Activated CD4-positive, alpha-beta T cell treated with anti-CD3 and anti-CD28 coated beads, Interleukin-2, amount 50 U/mL, for 48 hours (primary cell): ENCODE data around the gene MS4A6E.
"Not testable (repeated sequence)": the region's sequence is repeated elsewhere in the genome, so short reads cannot be mapped to it uniquely, and the experiment has no call there.

Experiments used
- DNase-seq, 2 experiments: peaks; one replicate each; pipeline ENCODE4 v3.0.0-alpha.2; 2020

Gene MS4A6E

DNA sequence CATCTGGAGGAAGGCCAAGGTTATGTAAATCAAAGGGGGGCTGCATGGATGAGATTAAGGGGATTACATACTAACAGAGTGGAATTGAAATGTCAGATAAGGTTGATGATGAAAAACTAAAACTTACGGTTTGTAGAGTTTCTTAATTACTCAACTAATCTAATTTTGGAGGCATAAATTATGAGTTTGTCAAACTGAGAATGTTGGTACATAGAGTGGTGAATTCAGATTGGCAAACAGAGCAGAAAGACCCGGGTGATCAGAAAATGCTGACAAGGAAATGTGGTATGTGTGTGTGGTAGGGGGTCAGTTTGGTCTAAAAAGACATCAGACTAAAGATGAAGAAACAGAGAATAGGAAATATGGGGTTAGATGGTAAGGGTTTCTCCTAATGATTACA, 11.0 kb downstream of the MS4A6E start:
- DNase-seq = no peak

DNA sequence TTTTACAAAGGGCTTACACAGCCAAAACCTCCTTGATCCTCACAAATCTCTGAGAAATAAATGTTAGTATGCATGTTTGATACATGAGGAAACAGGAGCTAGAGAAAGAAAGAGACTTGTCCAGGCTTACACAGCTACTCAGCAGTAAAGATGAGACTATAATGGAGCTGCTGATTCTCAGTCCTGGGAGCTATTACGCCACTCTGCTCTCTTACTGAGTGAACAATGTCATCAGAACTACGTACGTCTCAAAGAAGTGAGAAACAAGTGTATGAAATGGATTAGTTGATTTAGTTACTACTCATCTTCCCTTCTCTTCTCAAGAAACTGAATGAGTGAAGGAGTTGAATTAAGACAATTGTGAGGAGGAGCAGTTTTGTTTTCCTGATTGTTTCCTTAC, 12.3 kb downstream of the MS4A6E start:
- no peak for DNase-seq

DNA sequence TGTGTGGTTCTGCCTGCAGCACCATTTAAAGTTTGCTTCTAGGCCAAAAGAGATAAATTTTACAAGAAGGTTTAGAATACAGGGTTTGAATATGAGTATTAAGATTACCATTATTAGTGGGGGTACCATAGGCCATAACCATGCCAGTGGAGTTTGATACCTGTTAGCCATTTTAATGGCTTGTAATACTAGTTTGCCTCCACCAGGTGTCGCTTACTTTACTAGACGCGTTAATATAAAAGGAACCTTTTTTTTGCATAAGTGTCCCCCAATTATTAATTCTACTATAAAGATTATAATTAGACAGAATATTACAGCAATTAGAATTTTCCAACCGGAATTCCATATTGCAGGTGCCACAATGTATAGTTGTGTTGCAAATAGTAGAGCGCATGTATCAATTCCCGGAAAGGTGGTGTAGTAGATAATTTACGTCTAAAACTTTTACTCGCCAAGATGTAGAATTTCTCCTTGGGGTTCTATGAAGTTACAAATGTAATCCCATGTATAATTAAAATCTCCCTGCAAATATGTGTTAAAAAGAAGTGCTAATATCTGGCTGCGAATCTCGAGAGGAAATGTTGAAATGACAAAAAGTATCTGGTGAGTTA, 16.1 kb downstream of the MS4A6E start:
- no peak for DNase-seq

DNA sequence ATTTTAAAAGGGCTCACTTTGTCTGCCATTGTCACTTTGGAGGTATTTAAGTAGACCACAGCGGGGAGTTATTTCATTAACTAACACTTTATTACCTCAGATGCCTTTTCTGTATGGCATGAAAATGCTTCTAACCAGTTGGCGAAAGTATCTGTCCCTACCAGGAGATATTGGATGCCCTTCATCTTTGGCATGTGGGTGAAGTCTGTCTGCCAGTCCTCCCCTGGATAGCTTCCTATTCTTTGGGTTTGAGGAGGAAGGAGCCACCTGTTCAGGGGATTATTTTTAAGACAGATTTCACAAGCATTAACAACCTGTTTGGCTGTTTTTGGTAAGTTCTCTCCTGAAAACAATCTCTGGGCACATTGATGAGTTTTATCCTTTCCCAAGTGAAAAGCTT, 17.1 kb downstream of the MS4A6E start:
- DNase-seq = no peak

DNA sequence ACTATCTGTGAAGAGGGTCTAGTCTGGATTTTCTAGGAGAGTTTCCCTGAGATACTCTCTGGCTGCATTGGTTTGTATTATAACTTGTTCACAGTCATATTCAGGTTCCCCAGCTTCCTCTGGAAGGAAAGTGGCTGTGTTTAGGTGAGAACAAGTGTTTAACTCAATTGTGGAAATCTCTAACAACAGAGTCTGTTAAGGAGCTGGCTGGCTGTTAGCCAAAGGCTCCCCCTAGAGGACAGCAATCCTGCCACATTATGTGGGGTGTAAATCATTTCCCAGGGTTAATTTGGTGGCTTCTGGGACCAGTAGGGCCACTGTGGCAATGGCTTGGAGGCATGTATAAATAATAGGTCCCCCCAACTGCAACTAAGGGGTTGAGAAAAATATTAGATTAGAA, 18.4 kb downstream of the MS4A6E start:
- peak; percentile 23 to 47 for DNase-seq

DNA sequence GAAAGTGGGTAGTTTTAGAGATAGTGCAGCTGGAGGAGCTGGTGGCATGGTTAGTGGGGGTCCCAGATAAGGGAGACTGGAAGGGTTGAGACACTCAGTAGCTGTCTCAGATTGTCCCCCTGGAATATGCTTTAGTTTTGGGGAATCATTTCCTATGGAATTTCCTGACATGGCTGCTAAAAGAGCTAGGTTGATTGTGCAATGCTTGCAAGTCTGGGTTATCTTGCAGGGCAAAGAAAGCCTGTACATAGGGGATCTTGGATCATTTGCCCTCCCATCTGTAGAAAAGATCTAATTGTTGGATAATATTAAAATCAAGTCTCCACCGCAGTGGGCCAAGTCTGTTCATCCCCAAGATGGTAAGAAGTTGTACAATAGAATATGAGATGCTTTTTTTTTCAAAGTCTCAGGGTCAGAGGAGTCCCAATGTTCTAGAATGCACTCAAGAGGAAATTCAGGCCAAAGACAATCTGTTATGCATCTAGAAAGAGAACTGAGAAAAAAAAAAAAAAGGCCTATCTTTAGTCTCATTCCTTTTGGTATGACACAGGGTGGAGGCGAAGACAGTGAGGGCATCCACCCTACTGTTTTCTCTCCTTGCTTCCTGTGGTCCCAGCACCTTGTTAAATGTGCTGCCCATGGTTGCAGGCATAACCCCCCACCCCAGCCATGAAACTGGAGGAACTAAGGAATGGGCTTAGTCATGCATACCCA, 20.2 kb downstream of the MS4A6E start:
- no peak for DNase-seq

DNA sequence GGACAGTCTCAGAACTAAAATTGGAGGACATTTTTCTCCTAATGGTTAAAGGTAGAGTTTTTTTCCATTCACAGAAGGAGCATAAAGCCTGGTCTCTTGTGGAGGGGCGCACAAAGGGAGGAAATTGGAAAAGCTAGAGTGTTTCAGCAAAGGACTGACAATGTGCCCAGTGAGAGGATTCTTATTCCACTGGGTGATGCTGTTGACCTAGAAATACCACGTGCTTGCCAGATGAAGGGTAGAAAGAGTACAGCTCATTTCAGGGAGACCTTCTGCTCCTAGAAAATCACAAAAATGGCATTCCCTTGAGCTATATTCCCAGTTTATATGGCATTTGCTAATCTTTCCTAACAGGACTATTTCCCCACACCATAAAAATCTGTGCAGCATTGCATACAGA, 21.1 kb downstream of the MS4A6E start:
- no peak for DNase-seq

DNA sequence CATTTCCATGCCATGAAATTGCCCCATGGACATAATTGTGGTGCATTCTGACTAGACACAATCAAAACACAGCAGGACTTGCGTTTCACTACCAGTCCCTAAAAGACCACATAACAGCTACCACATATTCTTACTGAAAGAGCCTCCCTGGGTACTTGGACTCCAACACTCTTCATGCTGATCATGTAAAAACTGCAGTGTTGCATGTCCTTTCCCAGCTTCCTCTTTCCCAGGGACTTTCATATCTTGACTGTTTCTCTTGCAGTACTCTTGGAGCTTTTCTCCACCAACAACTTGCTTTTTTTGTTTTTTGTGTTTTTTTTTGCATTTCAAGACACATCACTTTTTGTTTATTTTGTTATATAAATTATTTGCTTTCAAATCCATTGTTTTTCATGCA, 22.9 kb downstream of the MS4A6E start:
- DNase-seq = no peak

DNA sequence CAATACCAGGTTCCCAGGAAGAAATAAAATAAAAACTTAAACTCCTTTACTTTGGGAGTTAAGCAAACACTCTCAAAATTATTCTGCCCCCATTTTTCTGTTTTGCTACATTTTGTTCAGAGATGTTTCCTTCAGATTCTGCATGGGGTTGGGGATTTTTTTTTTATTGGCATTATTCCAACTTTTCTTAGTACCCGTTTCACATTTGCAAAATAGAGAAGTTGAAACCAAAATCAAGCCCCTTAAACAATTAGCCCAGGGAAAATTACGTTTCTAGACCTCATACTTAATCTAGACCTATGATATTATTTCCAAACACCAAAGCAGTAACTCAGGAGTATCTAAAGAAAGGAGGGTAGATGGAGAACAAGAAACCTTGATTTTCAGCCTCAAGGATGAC, 30.7 kb downstream of the MS4A6E start:
- DNase-seq = no peak

DNA sequence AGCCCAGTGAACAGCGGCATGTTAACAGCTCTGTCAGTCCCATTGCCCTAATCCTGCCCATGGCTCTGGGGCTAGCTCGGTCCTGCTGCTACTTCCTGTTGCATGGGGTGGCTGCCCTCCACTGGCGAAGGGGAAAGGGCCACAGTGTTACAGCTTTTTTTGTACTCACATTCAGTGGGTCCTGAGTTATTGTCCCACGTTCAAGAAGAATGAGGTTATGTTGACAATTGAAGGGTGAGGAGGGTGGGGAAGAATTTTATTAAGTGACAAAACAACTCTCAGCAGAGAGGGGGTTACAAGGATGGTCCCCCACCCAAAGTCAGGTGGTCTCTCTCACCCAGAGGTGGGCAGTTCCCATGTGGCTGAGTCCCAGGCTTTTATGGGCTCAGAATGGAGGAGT, 33.6 kb downstream of the MS4A6E start:
- DNase-seq = no peak

DNA sequence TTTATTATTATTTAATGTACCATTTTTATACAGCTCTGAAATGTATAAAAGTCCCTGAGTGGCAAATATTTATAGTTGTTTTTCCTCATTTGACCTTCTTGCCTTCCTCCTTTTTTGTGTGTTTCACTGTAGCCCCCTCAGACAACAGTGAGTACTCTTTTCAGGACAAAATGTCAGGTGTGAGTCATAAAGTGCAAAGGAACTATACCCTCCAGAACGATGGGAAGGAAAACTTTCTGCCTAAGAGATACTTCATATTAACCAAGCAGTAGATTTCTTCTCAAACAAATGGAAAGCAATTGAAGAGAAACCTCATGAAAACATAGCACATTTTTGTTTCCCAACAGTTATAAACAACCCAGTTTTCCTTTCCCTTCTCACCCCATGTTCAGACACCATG, 35.2 kb downstream of the MS4A6E start:
- no peak for DNase-seq

DNA sequence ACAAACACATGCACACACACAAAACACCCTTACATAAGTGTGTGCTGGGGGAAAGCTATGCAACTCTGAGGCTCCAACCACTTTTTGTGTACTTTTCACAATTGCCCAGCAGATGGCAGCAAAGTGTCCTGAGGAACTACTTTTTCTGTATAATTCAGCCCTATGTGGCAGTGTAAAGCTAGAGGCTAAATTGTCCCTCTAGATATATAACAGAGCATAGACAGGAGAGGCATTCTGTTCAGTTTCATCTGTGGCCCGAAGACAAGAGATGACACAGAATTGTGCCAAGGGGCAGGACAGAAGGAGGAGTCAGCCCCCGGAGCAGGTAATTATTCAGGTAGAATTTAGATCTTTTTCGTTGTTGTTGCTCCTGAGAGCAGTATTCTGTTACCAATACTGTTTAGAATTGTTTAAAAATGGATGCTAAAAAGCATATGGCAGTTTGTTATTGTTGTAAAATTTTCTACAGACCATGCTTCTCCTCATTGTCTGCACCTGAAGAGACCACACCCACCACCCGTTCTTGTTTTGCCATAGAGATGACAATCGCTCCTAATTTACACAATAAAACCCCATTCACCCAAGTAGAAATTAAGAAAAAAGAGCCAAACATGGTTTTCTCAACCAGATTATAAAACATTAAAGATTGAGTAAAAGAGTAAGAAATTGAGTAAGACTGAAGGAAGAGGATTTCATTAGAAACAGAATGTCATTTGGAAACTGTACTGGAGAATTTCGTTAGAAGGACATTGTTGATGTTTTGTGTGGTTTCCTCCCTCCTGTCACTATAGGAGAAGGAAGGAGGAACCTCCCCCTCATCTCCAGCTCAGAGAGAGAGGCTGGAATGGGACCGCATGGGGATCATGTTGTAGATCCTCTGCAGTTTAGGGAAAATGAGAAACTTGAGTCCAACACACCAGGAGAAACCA, 36.8 kb downstream of the MS4A6E start:
- peak; percentile 50 to 66 for DNase-seq

DNA sequence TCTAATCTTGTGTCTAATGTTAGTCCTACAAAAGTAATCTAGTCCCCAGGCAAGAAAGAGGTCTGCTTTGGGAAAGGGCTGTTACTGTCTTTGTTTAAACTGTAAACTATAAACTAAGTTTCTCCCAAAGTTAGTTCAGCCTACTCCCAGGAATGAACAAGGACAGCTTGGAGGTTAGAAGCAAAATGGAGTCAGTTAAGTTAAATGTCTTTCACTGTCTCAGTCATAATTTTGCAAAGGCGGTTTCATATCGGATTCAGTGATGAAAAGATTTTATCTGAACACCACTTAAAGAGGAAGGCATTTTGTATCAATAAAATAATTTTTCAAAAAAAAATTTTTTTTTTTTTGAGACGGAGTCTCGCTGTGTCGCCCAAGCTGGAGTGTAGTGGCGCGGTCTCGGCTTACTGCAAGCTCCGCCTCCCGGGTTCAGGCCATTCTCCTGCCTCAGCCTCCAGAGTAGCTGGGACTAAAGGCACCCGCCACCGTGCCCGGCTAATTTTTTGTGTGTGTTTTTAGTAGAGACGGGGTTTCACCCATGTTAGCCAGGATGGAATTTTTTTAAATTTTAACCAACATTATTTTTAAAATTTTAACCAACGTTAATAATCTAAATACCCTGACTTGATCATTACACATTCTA, 39.3 kb downstream of the MS4A6E start:
- not testable (repeated sequence) for DNase-seq

DNA sequence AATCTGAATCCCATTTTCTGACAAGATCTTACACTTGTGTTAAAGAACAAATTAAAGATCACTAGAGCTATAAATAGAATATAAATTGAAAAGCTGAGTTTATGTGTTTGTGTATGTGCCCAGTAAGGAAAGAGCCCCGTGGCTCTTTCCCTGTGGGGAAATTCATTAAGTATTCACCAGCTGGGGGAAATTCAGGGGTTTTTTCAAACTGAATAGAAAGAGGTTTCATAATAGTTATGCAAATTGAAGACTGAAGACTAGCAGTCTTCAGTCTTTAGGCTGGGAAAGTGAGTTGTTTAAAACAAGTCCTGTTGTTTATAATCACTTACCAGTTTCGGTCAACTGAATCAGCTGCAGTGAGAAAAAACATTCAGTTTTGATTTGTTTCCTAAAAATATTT, 40.0 kb downstream of the MS4A6E start:
- no peak for DNase-seq

DNA sequence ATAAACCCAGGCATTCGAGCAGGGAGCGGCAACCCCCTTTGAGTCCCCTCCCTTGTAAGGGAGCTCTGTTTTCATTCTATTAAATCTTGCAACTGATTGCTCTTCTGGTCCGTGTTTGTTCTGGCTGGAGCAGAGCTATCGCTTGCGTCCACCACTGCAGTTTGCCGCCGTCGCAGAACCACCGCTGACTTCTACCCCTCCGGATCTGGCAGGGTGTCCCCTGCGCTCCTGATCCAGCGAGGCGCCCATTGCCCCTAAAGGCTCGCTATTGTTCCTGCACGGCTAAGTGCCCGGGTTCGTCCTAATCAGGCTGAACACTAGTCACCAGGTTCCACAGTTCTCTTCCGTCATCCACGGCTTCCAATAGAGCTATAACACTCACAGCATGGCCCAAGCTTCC, 40.8 kb downstream of the MS4A6E start:
- DNase-seq = no peak

DNA sequence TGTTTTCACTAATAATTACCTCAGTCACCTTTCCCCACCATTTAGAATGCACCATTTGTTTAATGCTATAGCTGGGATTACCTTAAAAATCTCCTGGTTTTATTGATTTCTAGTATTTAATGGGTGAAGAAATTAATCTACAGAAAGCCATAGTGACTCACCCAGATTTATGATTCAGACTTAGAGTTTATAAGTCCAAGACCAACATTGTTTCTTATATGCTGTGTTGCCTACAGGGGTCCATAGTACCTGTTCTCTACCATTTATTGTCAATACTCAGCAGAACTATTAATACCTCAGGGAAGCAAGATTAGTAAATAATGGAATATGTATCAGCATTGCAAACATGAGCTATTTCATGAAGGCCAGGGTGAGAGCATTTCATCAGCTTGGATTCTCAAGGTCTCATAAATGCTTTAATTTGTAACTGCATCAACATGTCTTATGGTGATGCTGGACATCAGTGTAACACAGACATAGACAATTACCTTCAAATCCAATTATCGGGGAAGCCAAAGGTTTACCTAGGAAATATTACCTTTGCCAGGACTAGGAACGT, 43.3 kb downstream of the MS4A6E start:
- no peak for DNase-seq

DNA sequence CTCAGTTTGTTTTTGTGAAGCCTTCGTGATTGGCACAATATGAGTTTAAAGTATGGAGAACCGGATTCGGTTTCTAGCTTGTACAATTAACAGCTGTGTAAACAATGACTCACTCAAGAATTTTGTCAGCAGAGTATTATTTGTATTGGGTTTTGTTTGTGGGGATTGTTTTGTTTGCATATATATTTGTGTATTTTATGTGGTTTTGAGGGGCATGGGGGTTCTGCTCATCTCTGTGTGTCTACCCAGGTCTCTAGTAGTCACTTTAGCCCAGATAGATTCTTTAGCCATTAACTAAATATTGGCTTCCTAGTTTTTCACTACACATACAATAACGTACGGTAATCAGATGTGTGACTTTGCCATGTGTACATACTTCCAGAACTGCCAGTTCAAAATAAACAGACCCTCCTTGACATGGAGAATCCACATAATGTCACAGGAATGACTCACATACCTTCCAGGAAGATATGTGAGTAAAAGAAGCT, 43.8 kb downstream of the MS4A6E start:
- no peak for DNase-seq

DNA sequence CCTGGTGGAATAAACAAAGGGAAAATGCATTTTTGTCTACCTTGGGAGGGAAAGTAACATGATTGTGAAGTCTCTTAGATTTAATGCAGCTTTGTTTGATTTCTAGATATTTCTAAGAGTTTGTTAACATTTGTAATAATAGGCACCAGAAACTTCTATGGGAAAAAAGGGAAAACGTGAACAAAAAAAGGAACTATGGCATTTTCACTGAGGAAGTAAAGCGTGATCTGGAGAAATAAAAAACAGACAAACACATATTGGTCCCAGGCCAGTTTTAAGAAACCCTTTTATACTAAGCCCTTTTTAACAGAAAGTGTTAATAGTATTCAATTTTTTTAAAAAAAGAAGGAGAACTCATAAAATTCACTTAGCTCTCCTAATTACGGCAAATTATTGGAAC, 44.3 kb downstream of the MS4A6E start:
- DNase-seq = no peak

DNA sequence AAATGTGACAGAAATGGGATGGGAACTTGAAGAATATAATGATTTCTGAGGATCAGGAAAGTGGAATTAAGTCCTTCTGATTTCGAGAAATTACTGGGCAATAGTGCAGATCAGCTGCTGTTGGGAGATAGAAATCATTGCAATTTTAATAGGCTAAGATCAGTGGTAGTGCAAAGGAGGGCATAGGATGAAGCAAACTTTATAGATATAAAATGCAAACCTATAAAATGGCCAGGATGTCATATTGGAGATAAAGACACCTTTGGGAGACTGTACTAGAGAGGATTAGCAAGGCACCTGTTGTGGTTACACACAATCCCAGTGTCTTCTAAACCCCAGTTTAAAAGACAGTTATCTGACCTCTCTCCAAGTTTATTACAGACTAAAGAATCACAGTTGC, 44.8 kb downstream of the MS4A6E start:
- no peak for DNase-seq

DNA sequence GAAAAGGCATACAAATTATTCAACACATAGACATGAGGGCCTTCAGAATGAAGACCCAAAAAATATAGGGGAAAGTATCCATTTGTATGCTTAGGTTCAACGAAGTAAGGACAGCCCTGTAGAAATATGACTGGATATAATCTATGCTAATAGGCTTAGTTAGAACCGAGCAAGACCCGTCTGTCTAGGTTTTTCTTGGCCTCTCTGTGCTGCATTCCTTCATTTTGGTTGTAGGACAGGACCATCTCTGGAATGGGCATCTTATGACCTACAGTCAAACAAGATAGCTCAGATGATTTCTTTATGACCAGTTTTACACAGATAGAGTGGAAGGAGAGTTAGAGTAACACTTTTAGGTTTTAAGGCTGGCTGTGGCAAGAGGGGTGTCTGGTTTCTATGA, 45.7 kb downstream of the MS4A6E start:
- DNase-seq = no peak

DNA sequence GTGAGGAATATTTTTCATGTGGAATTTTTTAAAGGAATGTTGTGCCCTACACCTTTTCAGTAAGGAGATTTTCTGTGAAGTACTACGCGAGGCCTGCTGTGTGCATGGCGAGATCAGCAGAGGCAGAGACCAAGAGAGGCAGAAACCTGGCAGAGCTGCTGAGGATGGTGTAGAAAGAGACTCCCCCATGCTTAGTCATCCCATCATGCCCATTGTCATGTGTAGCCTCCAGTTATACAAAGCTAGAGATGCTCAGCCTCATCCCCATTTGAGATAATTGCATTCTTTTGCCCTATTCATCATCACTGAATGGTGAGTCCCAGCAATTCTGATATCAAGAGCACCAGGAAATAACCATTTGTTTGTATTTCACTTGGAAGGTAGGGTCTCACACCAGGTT, 48.3 kb downstream of the MS4A6E start:
- DNase-seq = no peak

DNA sequence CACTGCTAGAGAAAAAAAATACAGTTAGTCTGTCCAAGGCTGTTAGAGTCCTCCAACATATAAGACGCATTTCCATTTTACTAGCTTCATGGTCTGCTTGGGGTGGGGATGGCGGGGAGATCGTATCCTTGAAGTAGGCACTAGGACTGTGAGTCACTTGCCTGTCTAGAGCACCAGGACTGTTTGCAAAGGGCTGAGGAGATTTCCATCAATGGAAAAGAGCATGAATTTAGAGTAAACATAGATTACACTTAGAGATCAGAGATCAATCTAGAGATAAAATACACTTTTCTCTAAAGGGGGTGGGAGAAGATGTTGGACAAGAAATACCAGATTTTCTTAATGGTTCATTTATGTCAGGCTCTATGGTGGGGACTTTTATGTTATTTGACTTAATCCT, 49.5 kb downstream of the MS4A6E start:
- no peak for DNase-seq
